OCI-LY7 (cell line): ENCODE results near the gene AP1B1.
"Not testable (repeated sequence)": the region's sequence is repeated elsewhere in the genome, so short reads cannot be mapped to it uniquely, and the experiment has no call there.

Experiments used
- EZH2phosphoT487 ChIP-seq: fragments of 200-600 bp; sonication (generic); IDR thresholded peaks from 2 replicates; pipeline ENCODE4 v1.6.1; 2018; ENCODE audit warnings: low read depth, borderline replicate concordance, mild to moderate bottlenecking, mixed run types, antibody characterized with exemption, low read length, moderate library complexity, mixed read lengths
- TF ChIP-seq, protein P1 (sequence below): fragments of 200-600 bp; sonication (generic); conservative IDR thresholded peaks from 2 replicates; pipeline ENCODE4 v1.5.1; 2014; ENCODE audit warnings: mild to moderate bottlenecking, antibody characterized with exemption, low read length, moderate library complexity, mixed read lengths

DNA sequence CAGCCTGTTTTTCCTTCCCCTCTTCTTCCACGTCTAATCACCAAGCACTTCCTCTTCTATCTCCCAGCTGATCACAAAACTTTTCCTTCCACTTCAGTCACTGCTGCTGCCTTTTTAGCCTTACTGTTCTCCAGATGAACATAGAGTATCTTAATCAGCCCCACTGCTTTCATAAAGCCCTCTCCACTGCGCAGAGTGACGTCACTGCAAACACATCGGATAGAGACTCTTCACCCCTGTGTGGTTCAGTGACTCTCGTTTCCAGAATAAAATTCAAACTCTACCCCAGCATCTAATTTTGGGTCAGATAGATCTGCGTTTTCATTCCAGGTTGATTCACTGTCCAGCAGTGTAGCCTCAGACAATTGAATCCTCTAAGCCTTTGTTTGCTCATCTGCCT, 13.2 kb upstream of the AP1B1 start:
- TF ChIP-seq, protein P1, sequence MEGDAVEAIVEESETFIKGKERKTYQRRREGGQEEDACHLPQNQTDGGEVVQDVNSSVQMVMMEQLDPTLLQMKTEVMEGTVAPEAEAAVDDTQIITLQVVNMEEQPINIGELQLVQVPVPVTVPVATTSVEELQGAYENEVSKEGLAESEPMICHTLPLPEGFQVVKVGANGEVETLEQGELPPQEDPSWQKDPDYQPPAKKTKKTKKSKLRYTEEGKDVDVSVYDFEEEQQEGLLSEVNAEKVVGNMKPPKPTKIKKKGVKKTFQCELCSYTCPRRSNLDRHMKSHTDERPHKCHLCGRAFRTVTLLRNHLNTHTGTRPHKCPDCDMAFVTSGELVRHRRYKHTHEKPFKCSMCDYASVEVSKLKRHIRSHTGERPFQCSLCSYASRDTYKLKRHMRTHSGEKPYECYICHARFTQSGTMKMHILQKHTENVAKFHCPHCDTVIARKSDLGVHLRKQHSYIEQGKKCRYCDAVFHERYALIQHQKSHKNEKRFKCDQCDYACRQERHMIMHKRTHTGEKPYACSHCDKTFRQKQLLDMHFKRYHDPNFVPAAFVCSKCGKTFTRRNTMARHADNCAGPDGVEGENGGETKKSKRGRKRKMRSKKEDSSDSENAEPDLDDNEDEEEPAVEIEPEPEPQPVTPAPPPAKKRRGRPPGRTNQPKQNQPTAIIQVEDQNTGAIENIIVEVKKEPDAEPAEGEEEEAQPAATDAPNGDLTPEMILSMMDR: not testable (repeated sequence)
- not testable (repeated sequence) for TF ChIP-seq EZH2phosphoT487
